PC-3 (cell line): Measurements from ENCODE around the gene NPSR1. TPM values are rescaled to one million over a fixed set of nuclear protein-coding genes. Genes with fewer than 3 reads are reported as not detected.

Experiments
- ATAC-seq: fragments of 200-7000 bp; cut with Tn5 transposase; 2 replicates; pipeline ENCODE4 v1.9.1; 2020; ENCODE audit warnings: mild to moderate bottlenecking, moderate library complexity
- BruUV-seq: library from RNA; stranded (reverse); fragments of 400-500 nt; replicated peaks from 2 replicates; lab custom pipeline; 2021; lab: Mats Ljungman, UMichigan
- CTCF ChIA-PET: fragments of 300-600 bp; sonication (Branson Sonifier 250); formaldehyde crosslinking; loops from one replicate; lab custom pipeline; 2022; ENCODE audit warnings: antibody characterized with exemption; lab: Charles Lee
- POLR2A ChIA-PET: fragments of 300-600 bp; sonication (Branson Sonifier 250); formaldehyde crosslinking; loops from one replicate; lab custom pipeline; 2022; ENCODE audit warnings: antibody characterized with exemption; ENCODE audit not compliant: unreplicated experiment; lab: Charles Lee
- DNase-seq: peaks from one replicate; pipeline ENCODE4 v3.0.0-alpha.2; 2015
- H2AFZ ChIP-seq: fragments of 300-600 bp; sonication (generic); 2 replicates; pipeline ENCODE4 v1.6.0; 2016; ENCODE audit warnings: antibody characterized with exemption, low read length
- H3F3A ChIP-seq: fragments of 300-600 bp; sonication (generic); one replicate; pipeline ENCODE4 v1.6.0; 2017; ENCODE audit warnings: antibody characterized with exemption, low read length, control low read depth, mild to moderate bottlenecking; ENCODE audit not compliant: unreplicated experiment
- H3K27ac ChIP-seq: fragments of 300-600 bp; sonication (generic); 2 replicates; pipeline ENCODE4 v1.5.1; 2016; ENCODE audit warnings: mild to moderate bottlenecking, low read length
- H3K27me3 ChIP-seq: fragments of 300-600 bp; sonication (generic); 2 replicates; pipeline ENCODE4 v1.6.1; 2016; ENCODE audit warnings: low read length, mixed read lengths
- H3K36me3 ChIP-seq: fragments of 300-600 bp; sonication (generic); 2 replicates; pipeline ENCODE4 v1.6.1; 2016; ENCODE audit warnings: low read depth, mixed run types, low read length, mixed read lengths
- H3K4me1 ChIP-seq: fragments of 300-600 bp; sonication (generic); 2 replicates; pipeline ENCODE4 v1.5.1; 2016; ENCODE audit warnings: low read length; ENCODE audit not compliant: insufficient read depth
- H3K4me2 ChIP-seq: fragments of 300-600 bp; sonication (generic); 2 replicates; pipeline ENCODE4 v1.6.0; 2016; ENCODE audit warnings: low read length
- H3K4me3 ChIP-seq: fragments of 300-600 bp; sonication (generic); 2 replicates; pipeline ENCODE4 v1.5.1; 2016; ENCODE audit warnings: mild to moderate bottlenecking, low read length, mixed read lengths
- H3K79me2 ChIP-seq: fragments of 300-600 bp; sonication (generic); 2 replicates; pipeline ENCODE4 v1.6.1; 2017; ENCODE audit warnings: low read length, mixed read lengths
- H3K9ac ChIP-seq: fragments of 300-600 bp; sonication (generic); 2 replicates; pipeline ENCODE4 v1.6.0; 2016; ENCODE audit warnings: mild to moderate bottlenecking, low read length
- H3K9me2 ChIP-seq: fragments of 300-600 bp; sonication (generic); replicated peaks from 2 replicates; pipeline ENCODE4 v1.6.1; 2016; ENCODE audit warnings: mixed run types, low read length, mixed read lengths
- H3K9me3 ChIP-seq: fragments of 300-600 bp; sonication (generic); 2 replicates; pipeline ENCODE4 v1.6.1; 2016; ENCODE audit warnings: low read length, mixed read lengths
- H4K20me1 ChIP-seq: fragments of 300-600 bp; sonication (generic); 2 replicates; pipeline ENCODE4 v1.6.1; 2016; ENCODE audit warnings: low read length, mixed read lengths
- EZH2 ChIP-seq: fragments of 300-600 bp; sonication (generic); IDR thresholded peaks from one replicate; pipeline ENCODE4 v1.6.1; 2017; ENCODE audit warnings: antibody characterized with exemption, mild to moderate bottlenecking, low read length; ENCODE audit not compliant: unreplicated experiment
- EZH2phosphoT487 ChIP-seq: fragments of 300-600 bp; sonication (generic); IDR thresholded peaks from 2 replicates; pipeline ENCODE4 v1.6.1; 2018; ENCODE audit warnings: mild to moderate bottlenecking, antibody characterized with exemption, low read length, borderline replicate concordance
- intact Hi-C: fragments of 100-400 bp; cut with micrococcal nuclease; formaldehyde crosslinking; loops from 2 replicates; pipeline ENCODE4 v1.9.0; 2023
- total RNA-seq: library from RNA; depleted of rRNA; stranded (reverse); fragments of >200 nt; gene quantifications from 2 replicates; pipeline ENCODE4 v1.2.3, GENCODE V29; 2014
- TF ChIP-seq, protein P1 (sequence below): fragments of 300-600 bp; sonication (generic); conservative IDR thresholded peaks from 2 replicates; pipeline ENCODE4 v1.5.1; 2017; ENCODE audit warnings: antibody characterized with exemption, low read depth, mild to moderate bottlenecking, low read length

Gene NPSR1
- total RNA-seq, 1 experiment from 2014 or later: not detected

DNA sequence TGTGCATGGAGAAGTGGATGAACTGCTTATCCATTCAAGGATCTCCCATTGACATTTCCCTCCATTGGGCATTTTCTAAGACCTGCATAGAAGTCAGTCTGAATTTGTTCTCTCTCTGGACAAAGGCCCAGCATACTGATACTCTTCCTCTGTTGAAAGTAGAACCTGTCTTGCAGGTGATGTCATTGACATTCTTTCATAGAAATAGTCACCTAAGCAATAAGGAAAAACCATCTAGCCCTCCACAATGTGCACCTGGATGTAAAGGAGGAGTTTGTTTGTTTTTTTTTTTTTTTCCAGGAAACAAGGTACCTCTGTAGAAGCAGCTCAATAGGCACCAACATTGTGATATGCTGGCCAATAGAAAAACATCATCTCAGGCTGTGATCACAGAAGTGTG, 228.8 kb downstream of the NPSR1 start:
- DNase-seq (peak; percentile 26), ATAC-seq (no peak)
- Histone ChIP-seq H3K4me2 (no peak overlapping the region), H3K4me1 (peaks cover 10% of the 10 kb centered on the region), H3K9me2 (no peaks in the 10 kb centered on the region), H3K4me3 (no peak overlapping the region), H3K27ac (no peak overlapping the region), H3F3A (no peaks in the 10 kb centered on the region), H3K36me3 (no peaks in the 10 kb centered on the region), H3K9me3 (no peaks in the 10 kb centered on the region), H3K79me2 (no peaks in the 10 kb centered on the region), H3K9ac (no peak overlapping the region), H3K27me3 (no peaks in the 10 kb centered on the region), H4K20me1 (no peaks in the 10 kb centered on the region), H2AFZ (no peak overlapping the region)
- TF ChIP-seq EZH2 (no peak), EZH2phosphoT487 (no peak)
- TF ChIP-seq, protein P1, sequence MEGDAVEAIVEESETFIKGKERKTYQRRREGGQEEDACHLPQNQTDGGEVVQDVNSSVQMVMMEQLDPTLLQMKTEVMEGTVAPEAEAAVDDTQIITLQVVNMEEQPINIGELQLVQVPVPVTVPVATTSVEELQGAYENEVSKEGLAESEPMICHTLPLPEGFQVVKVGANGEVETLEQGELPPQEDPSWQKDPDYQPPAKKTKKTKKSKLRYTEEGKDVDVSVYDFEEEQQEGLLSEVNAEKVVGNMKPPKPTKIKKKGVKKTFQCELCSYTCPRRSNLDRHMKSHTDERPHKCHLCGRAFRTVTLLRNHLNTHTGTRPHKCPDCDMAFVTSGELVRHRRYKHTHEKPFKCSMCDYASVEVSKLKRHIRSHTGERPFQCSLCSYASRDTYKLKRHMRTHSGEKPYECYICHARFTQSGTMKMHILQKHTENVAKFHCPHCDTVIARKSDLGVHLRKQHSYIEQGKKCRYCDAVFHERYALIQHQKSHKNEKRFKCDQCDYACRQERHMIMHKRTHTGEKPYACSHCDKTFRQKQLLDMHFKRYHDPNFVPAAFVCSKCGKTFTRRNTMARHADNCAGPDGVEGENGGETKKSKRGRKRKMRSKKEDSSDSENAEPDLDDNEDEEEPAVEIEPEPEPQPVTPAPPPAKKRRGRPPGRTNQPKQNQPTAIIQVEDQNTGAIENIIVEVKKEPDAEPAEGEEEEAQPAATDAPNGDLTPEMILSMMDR: no peak
- intact Hi-C loops: no loop called here
- ChIA-PET POLR2A (no interaction called here), CTCF (no interaction called here)
- no TSS peak for BruUV-seq

DNA sequence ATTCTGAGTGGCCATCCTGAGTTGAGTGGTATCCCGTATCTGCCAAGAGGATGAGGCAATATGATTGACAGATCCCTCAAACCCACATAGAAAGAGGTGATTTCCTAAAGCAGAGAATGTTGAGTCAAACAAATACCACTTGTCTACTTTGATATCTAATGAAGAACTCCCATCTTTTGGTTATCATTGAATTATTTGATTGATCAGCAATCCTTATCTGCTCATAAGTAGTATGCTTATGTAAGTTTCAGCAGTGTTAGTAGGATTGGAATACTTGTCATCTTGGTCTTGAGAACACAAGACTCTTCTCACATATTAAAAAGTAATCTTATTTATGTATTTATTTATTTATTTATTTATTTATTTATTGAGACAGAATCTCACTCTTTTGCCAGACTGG, 231.9 kb downstream of the NPSR1 start:
- Histone ChIP-seq H3K9me2 (no peaks in the 10 kb centered on the region), H3K9ac (no peak overlapping the region), H3K27ac (no peak overlapping the region), H4K20me1 (no peaks in the 10 kb centered on the region), H3K9me3 (no peaks in the 10 kb centered on the region), H3K36me3 (no peaks in the 10 kb centered on the region), H3K4me1 (peaks cover 16% of the 10 kb centered on the region), H3K4me2 (no peak overlapping the region), H3K79me2 (no peaks in the 10 kb centered on the region), H3K27me3 (no peaks in the 10 kb centered on the region), H3F3A (no peaks in the 10 kb centered on the region), H3K4me3 (no peak overlapping the region), H2AFZ (no peak overlapping the region)
- intact Hi-C loops: no loop called here
- POLR2A ChIA-PET: no interaction called here
- ATAC-seq (no peak), DNase-seq (no peak)
- no TSS peak for BruUV-seq
- CTCF ChIA-PET: no interaction called here
- TF ChIP-seq, protein P1: no peak
- TF ChIP-seq EZH2: no peak
- no peak for TF ChIP-seq EZH2phosphoT487

DNA sequence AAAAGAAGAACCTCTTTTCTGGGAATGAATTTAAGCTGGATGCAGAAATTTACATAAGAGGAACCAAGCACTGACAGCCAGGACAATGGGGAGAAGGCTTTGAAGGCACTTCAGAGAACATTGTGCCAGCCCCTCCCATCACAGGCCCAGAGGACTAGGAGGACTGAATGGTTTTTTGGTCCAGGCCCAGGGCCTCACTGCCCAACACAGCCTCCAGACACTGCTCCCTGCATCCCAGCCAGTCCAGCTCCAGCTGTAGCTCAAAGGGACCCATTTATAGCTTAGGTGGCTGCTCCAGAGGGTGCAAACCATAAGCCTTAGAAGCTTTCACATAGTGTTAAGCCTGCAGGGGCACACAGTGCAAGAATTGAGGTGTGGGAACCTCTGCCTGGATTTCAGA, 237.2 kb downstream of the NPSR1 start:
- H3K4me3 ChIP-seq: no peak overlapping the region
- BruUV-seq: no TSS peak
- no peak overlapping the region for H2AFZ ChIP-seq
- ATAC-seq: no peak
- H3K9ac ChIP-seq: no peak overlapping the region
- H3K9me2 ChIP-seq: no peaks in the 10 kb centered on the region
- no peaks in the 10 kb centered on the region for H3K36me3 ChIP-seq
- no peaks in the 10 kb centered on the region for H3K79me2 ChIP-seq
- no peaks in the 10 kb centered on the region for H3K9me3 ChIP-seq
- H4K20me1 ChIP-seq: no peaks in the 10 kb centered on the region
- no peak for TF ChIP-seq EZH2phosphoT487
- TF ChIP-seq EZH2: no peak
- TF ChIP-seq, protein P1: no peak
- no peak overlapping the region for H3K27ac ChIP-seq
- H3K27me3 ChIP-seq: no peaks in the 10 kb centered on the region
- DNase-seq: no peak
- ChIA-PET CTCF (no interaction called here), POLR2A (no interaction called here)
- H3F3A ChIP-seq: no peaks in the 10 kb centered on the region
- H3K4me2 ChIP-seq: no peak overlapping the region
- H3K4me1 ChIP-seq: peaks cover 16% of the 10 kb centered on the region
- intact Hi-C loops: no loop called here
